GM18499 (cell line): ENCODE data around the gene RARG.

Source experiments
- ATAC-seq: cut with Tn5 transposase; IDR thresholded peaks from one replicate; pipeline ENCODE4 v1.9.1; 2021; ENCODE audit warnings: moderate number of reproducible peaks; ENCODE audit not compliant: insufficient read depth, unreplicated experiment

The RARG gene

GRCh38 chr12:53251477-53252348 lies 19.7 kb upstream of the RARG start:
- peak; percentile 34 for ATAC-seq

DNA sequence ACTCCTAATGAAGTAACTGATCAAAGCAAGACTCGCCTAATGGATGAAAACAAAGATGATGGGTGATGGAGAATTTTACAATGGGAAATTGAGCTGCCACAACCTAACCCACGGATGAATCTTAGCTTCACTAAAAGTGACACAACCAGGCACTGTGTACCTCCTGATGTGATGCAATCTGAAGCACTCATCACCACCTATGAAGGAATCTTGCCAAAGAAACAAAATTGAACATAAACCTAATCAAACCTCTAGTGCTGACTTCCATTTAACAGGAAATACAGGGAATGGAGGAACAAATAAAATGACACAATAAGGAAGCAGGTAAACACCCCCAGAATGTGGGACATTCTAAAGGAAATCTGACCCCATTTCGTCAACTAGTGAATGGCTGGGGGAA lies 13.3 kb upstream of the RARG start:
- ATAC-seq, result no peak

DNA sequence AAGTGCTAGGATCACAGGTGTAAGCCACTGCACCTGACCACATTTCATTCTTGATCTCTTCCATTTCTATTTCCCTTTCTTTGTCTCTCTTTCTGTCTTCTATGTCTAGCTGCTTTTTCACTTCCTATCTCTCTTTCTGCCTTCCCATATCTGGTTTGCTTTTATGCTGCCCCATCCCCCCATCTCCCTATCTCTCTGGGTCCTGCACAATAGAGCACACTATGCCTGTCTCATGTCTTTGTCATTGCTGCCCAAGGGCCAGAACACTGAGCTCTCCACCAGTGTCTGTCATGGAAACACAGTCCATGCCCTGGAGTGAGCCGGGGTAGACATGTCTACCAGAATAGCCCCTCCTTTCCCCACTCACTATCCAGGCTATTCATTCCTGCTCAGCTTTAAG lies 12.3 kb upstream of the RARG start:
- no peak for ATAC-seq

DNA sequence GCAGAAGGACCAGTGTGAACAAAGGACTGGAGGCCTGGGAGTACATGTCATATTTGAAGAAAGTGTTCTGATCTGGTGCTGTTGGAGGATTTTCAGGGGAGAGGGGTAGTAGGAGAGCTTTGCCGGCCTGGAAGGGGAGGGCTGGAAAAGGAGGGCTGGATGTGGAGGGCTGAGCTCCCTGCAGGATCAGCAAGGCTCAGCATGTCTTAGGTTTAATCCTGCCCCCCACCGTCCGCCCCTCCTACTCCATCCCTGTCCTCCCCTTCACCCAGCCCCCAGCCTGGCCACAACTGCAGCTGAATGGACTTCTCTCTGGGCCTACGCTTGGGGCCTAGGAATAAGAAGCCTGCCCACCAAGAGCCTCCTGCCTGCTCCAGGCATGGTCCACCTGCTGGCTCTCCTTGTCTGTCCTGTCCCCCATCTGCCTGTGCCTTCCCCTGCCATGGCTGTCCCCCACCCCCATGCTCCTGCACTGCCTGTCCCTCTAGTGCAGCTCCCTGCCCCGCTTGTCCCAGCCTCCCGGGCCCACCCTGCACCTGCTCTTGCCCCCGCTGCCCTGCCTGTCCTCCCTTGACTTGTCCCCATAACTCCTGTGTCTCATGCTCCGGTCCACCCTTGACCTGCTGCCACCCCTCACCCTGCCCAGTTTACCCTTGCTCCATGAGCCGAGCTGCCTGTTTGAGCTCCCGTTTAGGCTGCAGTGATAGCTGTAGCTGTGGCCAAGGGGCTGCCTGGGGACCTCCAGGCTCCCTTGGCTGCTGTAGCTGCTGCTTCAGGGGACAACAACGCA lies 9.8 kb upstream of the RARG start:
- ATAC-seq, result no peak

GRCh38 chr12:53239643-53240258 lies 7.7 kb upstream of the RARG start:
- ATAC-seq, result no peak

DNA sequence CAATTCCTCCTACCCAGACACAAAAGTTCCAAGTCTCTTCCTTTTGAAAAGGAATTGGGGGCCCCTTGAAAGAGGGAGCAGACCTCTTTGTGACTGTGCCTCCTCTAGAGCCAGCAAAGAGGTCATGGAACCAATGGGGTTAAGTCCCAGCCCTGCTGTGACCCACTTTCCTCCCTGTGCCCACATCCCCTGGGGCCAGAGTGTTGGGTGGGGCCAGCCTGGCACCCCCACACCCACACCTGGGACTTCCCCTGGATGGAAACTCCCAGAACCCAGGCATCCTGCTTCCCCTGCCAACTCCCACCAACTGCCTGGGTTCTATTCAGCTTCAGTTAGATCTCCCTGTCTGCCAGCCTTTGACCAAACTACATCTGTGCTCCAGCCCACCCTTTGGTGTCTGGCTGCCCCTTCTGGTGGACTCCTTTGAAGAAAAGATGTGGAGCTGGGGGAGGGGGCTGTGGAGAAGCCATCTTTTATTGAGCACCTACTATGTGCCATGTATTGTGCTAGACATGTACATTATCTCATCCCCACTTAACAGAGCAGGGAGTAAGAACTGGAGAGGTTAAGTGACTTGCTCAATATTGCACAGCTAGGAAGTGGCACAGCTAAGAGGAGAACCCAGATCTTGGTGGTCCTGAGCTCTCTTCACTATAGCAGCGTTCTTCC lies 4.6 kb upstream of the RARG start:
- ATAC-seq, result no peak

DNA sequence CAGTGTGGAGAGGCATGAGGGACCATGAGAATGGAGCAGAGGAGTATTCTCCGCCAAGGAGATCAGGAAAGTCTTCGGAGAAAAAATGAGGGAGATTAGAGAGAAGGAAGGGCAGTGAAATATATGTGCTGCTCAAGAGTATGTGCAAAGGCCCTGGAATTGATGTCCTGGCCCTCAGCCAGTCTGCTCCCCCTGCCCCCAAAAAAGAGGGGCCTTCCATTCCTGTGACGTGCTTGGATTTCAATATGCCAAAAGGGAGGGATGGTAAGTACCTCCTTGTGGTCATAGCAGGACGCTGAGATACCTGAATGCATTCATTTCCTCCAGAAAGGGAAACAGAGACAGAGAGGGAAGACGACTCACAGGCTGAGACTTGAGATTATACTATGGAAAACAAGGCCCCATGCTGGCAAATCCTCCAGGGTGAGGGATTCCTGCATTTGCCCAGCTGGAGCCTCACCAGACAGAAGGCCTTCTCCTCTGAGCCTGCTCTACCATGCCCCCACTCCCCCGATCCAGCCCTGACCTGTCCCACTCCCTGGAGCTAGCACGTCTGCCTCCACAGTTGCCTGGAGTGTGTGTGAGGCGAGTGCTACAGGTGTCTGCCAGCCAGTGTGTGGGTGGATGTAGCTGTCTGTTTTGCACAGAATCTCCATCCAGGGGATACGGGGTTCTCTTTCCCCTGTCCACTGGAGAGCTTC lies 3.9 kb upstream of the RARG start:
- ATAC-seq, result no peak

DNA sequence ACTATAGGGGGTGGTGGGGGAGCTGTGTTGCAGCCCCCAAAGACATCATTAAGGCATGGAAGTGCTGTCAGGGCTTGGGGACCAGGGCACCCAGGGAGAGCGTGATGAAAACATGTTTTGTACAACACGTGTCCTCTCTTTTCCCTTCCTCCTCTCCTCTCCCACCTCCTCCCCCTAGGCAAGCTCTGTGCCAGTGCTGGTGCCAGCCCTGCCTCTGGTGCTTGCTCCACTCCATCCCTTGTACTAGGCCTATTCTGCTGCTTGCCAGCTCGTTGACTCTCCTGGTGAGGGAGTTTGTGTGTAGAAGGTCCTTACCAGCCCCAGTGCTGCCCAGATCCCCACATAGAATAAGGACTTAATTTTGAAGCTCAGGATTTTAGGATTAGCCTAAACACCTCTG lies 3.2 kb upstream of the RARG start:
- ATAC-seq, result no peak

- ATAC-seq, result no peak
These were observed 2.4 kb upstream of the RARG start for GRCh38 chr12:53234271-53234914.

GRCh38 chr12:53233671-53234121 lies 1.7 kb upstream of the RARG start:
- no peak for ATAC-seq

GRCh38 chr12:53232646-53233461 lies 845 bp upstream of the RARG start:
- ATAC-seq, result no peak

DNA sequence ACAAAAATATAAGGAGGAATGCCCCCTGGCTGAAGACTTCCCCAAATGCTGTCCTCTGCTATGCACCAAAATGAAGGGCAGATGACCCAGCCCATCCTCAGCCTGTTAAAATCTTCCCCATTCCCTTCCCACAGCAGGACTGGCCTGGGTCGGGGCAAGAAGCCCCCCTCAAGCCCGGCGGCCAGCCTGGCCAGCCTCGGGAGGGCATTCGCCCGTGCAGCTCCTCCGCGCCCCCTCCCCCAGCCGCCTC lies 413 bp downstream of the RARG start:
- no peak for ATAC-seq

DNA sequence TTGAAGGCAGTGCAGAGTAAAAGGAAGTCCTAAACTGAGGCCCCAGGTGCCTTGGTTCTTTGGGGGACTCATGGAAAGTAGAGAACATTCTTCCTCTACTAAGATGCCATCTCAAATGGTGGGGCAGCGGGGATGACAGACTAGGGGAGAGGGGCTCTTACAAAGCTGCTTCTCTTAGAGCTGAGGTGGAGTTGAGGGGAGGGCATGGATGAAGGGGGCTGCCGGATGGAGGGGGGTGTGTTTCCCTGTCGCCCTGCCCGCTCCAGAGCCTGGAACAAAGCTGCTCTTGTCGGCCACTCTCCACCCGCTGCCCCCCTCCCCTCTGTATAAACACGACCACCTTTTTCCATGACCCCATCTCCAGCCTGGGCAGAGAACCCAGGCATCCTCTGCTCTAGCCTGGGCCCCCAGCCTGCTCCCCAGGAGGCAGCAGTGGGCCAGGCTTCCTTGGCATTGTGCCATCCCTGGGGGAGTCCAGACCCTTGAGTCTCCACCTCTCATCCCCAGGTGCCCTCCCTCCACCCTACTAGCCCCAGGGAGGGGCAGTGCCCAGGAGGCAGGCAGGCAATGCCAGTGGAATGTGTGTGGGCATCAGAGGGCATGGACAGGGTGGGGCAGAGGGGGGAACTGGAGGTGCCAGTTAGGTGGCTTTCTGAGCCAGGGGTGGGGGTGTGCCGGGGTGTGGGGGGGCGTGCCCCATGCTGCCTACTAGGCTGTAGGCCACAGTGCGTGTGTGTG lies 1.7 kb downstream of the RARG start:
- no peak for ATAC-seq

- ATAC-seq, result no peak
These were observed 2.6 kb downstream of the RARG start for GRCh38 chr12:53229454-53229853.

- no peak for ATAC-seq
These were observed 4.2 kb downstream of the RARG start for GRCh38 chr12:53227836-53228235.

- ATAC-seq, result no peak
These were observed 4.7 kb downstream of the RARG start for GRCh38 chr12:53227341-53227740.

DNA sequence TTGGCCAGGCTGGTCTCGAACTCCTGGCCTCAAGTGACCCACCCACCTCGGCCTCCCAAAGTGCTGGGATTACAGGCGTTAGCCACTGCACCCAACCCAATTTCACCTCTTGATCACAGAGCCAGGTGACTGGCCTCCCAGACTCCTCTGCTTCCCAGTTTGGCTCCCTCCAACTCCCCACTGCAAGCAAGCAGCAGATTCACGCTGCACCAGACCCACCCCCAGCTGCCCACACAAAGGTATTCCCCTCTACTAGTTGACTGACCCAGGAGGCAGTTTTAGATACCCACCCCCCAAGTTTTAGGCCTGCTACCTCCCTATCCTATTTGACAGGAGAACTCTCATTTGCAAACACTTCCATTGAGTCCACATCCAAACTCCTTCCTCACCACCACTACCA lies 5.2 kb downstream of the RARG start:
- no peak for ATAC-seq
